ENCODE data around the gene BAD. TPM values are rescaled to one million over a fixed set of nuclear protein-coding genes. Genes with fewer than 3 reads are reported as not detected.
"Not testable (repeated sequence)": the region's sequence is repeated elsewhere in the genome, so short reads cannot be mapped to it uniquely, and the experiment has no call there.

The BAD gene
- 47.1 and 65.5 TPM in 2 replicates for total RNA-seq (2012; rRNA removed)

- H3K36me3 ChIP-seq (ENCODE audit: insufficient read depth, low read length) = no peaks in the 10 kb centered on the region
- H3K4me1 ChIP-seq (ENCODE audit: control insufficient read depth, insufficient read depth, low read length) = peaks cover 20% of the 10 kb centered on the region
- H3K4me2 ChIP-seq (ENCODE audit: low read length) = peak within 1 kb of the TSS; percentile 99
- H3K27me3 ChIP-seq (ENCODE audit: control insufficient read depth, insufficient read depth, low read length) = no peaks in the 10 kb centered on the region
- H3K4me3 ChIP-seq (ENCODE audit: low read length) = peak within 1 kb of the TSS; percentile 84
- H3K9me3 ChIP-seq (replicated peaks; ENCODE audit: low read length) = no peaks in the 10 kb centered on the region
- peak within 1 kb of the TSS; percentile 88 for H3K9ac ChIP-seq (ENCODE audit: low read depth, low read length)
These were observed at the start of gene BAD for GRCh38 chr11:64284048-64284961. BAD (minus strand) TSS chr11:64284665; CDS start chr11:64284368, 297 bp downstream.

GRCh38 chr11:64333556-64333955 is 49.1 kb upstream of the BAD start:
- no peaks in the 10 kb centered on the region for H3K36me3 ChIP-seq (ENCODE audit: insufficient read depth, low read length)
- H3K9me3 ChIP-seq (replicated peaks; ENCODE audit: low read length) = no peaks in the 10 kb centered on the region
- peaks cover 23% of the 10 kb centered on the region for H3K4me1 ChIP-seq (ENCODE audit: control insufficient read depth, insufficient read depth, low read length)
- no peak overlapping the region for H3K9ac ChIP-seq (ENCODE audit: low read depth, low read length)
- no peak overlapping the region for H3K4me2 ChIP-seq (ENCODE audit: low read length)
- H3K27me3 ChIP-seq (ENCODE audit: control insufficient read depth, insufficient read depth, low read length) = peaks cover 5% of the 10 kb centered on the region
- no peak overlapping the region for H3K4me3 ChIP-seq (ENCODE audit: low read length)

- Histone ChIP-seq H3K36me3 (ENCODE audit: insufficient read depth, low read length) (no peaks in the 10 kb centered on the region), H3K4me1 (ENCODE audit: control insufficient read depth, insufficient read depth, low read length) (peaks cover 23% of the 10 kb centered on the region), H3K4me3 (ENCODE audit: low read length) (no peak overlapping the region), H3K4me2 (ENCODE audit: low read length) (peak overlapping the region; percentile 20), H3K27me3 (ENCODE audit: control insufficient read depth, insufficient read depth, low read length) (peaks cover 8% of the 10 kb centered on the region), H3K9me3 (replicated peaks; ENCODE audit: low read length) (no peaks in the 10 kb centered on the region), H3K9ac (ENCODE audit: low read depth, low read length) (no peak overlapping the region)
These were observed 47.3 kb upstream of the BAD start for GRCh38 chr11:64331569-64332371.

GRCh38 chr11:64330888-64331287 is 46.4 kb upstream of the BAD start:
- no peaks in the 10 kb centered on the region for H3K9me3 ChIP-seq (replicated peaks; ENCODE audit: low read length)
- peaks cover 23% of the 10 kb centered on the region for H3K4me1 ChIP-seq (ENCODE audit: control insufficient read depth, insufficient read depth, low read length)
- H3K4me3 ChIP-seq (ENCODE audit: low read length) = no peak overlapping the region
- no peak overlapping the region for H3K4me2 ChIP-seq (ENCODE audit: low read length)
- H3K27me3 ChIP-seq (ENCODE audit: control insufficient read depth, insufficient read depth, low read length) = peaks cover 8% of the 10 kb centered on the region
- H3K9ac ChIP-seq (ENCODE audit: low read depth, low read length) = no peak overlapping the region
- no peaks in the 10 kb centered on the region for H3K36me3 ChIP-seq (ENCODE audit: insufficient read depth, low read length)

- H3K9me3 ChIP-seq (replicated peaks; ENCODE audit: low read length) = no peaks in the 10 kb centered on the region
- H3K4me1 ChIP-seq (ENCODE audit: control insufficient read depth, insufficient read depth, low read length) = peaks cover 12% of the 10 kb centered on the region
- H3K36me3 ChIP-seq (ENCODE audit: insufficient read depth, low read length) = no peaks in the 10 kb centered on the region
- peaks cover 8% of the 10 kb centered on the region for H3K27me3 ChIP-seq (ENCODE audit: control insufficient read depth, insufficient read depth, low read length)
- H3K4me3 ChIP-seq (ENCODE audit: low read length) = no peak overlapping the region
- no peak overlapping the region for H3K9ac ChIP-seq (ENCODE audit: low read depth, low read length)
- no peak overlapping the region for H3K4me2 ChIP-seq (ENCODE audit: low read length)
These were observed 43.5 kb upstream of the BAD start for GRCh38 chr11:64327993-64328392.

- H3K9me3 ChIP-seq (replicated peaks; ENCODE audit: low read length) = no peaks in the 10 kb centered on the region
- peaks cover 8% of the 10 kb centered on the region for H3K27me3 ChIP-seq (ENCODE audit: control insufficient read depth, insufficient read depth, low read length)
- no peak overlapping the region for H3K9ac ChIP-seq (ENCODE audit: low read depth, low read length)
- H3K36me3 ChIP-seq (ENCODE audit: insufficient read depth, low read length) = peaks cover 5% of the 10 kb centered on the region
- H3K4me2 ChIP-seq (ENCODE audit: low read length) = no peak overlapping the region
- H3K4me1 ChIP-seq (ENCODE audit: control insufficient read depth, insufficient read depth, low read length) = peaks cover 10% of the 10 kb centered on the region
- no peak overlapping the region for H3K4me3 ChIP-seq (ENCODE audit: low read length)
These were observed 42.9 kb upstream of the BAD start for GRCh38 chr11:64327375-64327774.

GRCh38 chr11:64324692-64325469 is 40.4 kb upstream of the BAD start:
- Histone ChIP-seq H3K4me1 (ENCODE audit: control insufficient read depth, insufficient read depth, low read length) (no peaks in the 10 kb centered on the region), H3K36me3 (ENCODE audit: insufficient read depth, low read length) (peaks cover 23% of the 10 kb centered on the region), H3K27me3 (ENCODE audit: control insufficient read depth, insufficient read depth, low read length) (peaks cover 8% of the 10 kb centered on the region), H3K4me2 (ENCODE audit: low read length) (no peak overlapping the region), H3K4me3 (ENCODE audit: low read length) (no peak overlapping the region), H3K9me3 (replicated peaks; ENCODE audit: low read length) (no peaks in the 10 kb centered on the region), H3K9ac (ENCODE audit: low read depth, low read length) (no peak overlapping the region)

- not testable (repeated sequence) for H3K9me3 ChIP-seq (replicated peaks; ENCODE audit: low read length); H3K9ac ChIP-seq (ENCODE audit: low read depth, low read length); H3K4me1 ChIP-seq (ENCODE audit: control insufficient read depth, insufficient read depth, low read length); H3K27me3 ChIP-seq (ENCODE audit: control insufficient read depth, insufficient read depth, low read length); H3K4me2 ChIP-seq (ENCODE audit: low read length); H3K4me3 ChIP-seq (ENCODE audit: low read length)
- H3K36me3 ChIP-seq (ENCODE audit: insufficient read depth, low read length) = peaks cover 23% of the 10 kb centered on the region
These were observed 39.5 kb upstream of the BAD start for GRCh38 chr11:64323984-64324383.

- H3K36me3 ChIP-seq (ENCODE audit: insufficient read depth, low read length) = peaks cover 23% of the 10 kb centered on the region
- peaks cover 3% of the 10 kb centered on the region for H3K27me3 ChIP-seq (ENCODE audit: control insufficient read depth, insufficient read depth, low read length)
- peaks cover 11% of the 10 kb centered on the region for H3K4me1 ChIP-seq (ENCODE audit: control insufficient read depth, insufficient read depth, low read length)
- H3K4me3 ChIP-seq (ENCODE audit: low read length) = no peak overlapping the region
- H3K4me2 ChIP-seq (ENCODE audit: low read length) = no peak overlapping the region
- no peak overlapping the region for H3K9ac ChIP-seq (ENCODE audit: low read depth, low read length)
- no peaks in the 10 kb centered on the region for H3K9me3 ChIP-seq (replicated peaks; ENCODE audit: low read length)
These were observed 38.9 kb upstream of the BAD start for GRCh38 chr11:64323373-64323772.

- no peak overlapping the region for H3K4me2 ChIP-seq (ENCODE audit: low read length)
- no peaks in the 10 kb centered on the region for H3K9me3 ChIP-seq (replicated peaks; ENCODE audit: low read length)
- no peak overlapping the region for H3K9ac ChIP-seq (ENCODE audit: low read depth, low read length)
- no peak overlapping the region for H3K4me3 ChIP-seq (ENCODE audit: low read length)
- H3K36me3 ChIP-seq (ENCODE audit: insufficient read depth, low read length) = peaks cover 23% of the 10 kb centered on the region
- peaks cover 11% of the 10 kb centered on the region for H3K4me1 ChIP-seq (ENCODE audit: control insufficient read depth, insufficient read depth, low read length)
- peaks cover 3% of the 10 kb centered on the region for H3K27me3 ChIP-seq (ENCODE audit: control insufficient read depth, insufficient read depth, low read length)
These were observed 38.4 kb upstream of the BAD start for GRCh38 chr11:64322925-64323260.

GRCh38 chr11:64321533-64321932 is 37.1 kb upstream of the BAD start:
- no peak overlapping the region for H3K9ac ChIP-seq (ENCODE audit: low read depth, low read length)

More at GRCh38 chr11:64321533-64321932, 37.1 kb upstream of the BAD start:
- H3K4me1 ChIP-seq (ENCODE audit: control insufficient read depth, insufficient read depth, low read length) = peaks cover 11% of the 10 kb centered on the region
- no peak overlapping the region for H3K4me2 ChIP-seq (ENCODE audit: low read length)
- peaks cover 24% of the 10 kb centered on the region for H3K36me3 ChIP-seq (ENCODE audit: insufficient read depth, low read length)
- H3K9me3 ChIP-seq (replicated peaks; ENCODE audit: low read length) = no peaks in the 10 kb centered on the region
- H3K27me3 ChIP-seq (ENCODE audit: control insufficient read depth, insufficient read depth, low read length) = no peaks in the 10 kb centered on the region
- no peak overlapping the region for H3K4me3 ChIP-seq (ENCODE audit: low read length)
